Vagina (tissue), 2 donors: ENCODE results near the gene DCST2. TPM values are rescaled to one million over a fixed set of nuclear protein-coding genes. Genes with fewer than 3 reads are reported as not detected.

Source experiments
- DNase-seq, 2 donors: peaks; one replicate each; pipeline ENCODE4 v3.0.0-alpha.2; 2017; ENCODE audit errors: extremely low spot score in 2 of 2
- H3K27ac ChIP-seq: fragments of 200-600 bp; sonication (generic); one replicate; pipeline ENCODE4 v1.5.1; 2019
- H3K27me3 ChIP-seq: fragments of 200-600 bp; sonication (generic); one replicate; pipeline ENCODE4 v1.5.1; 2019
- H3K36me3 ChIP-seq, 2 donors: fragments of 200-600 bp; sonication (generic); one replicate each; pipeline ENCODE4 v1.5.1; 2017 to 2019
- H3K4me1 ChIP-seq: fragments of 200-600 bp; sonication (generic); one replicate; pipeline ENCODE4 v1.5.1; 2019
- H3K4me3 ChIP-seq, 2 donors: fragments of 200-600 bp; sonication (generic); 1 replicate in 1 of 2; 2 replicates in 1 of 2; pipeline ENCODE4 v1.5.1; 2016 to 2019
- H3K9me3 ChIP-seq: fragments of 200-600 bp; sonication (generic); one replicate; pipeline ENCODE4 v1.5.1; 2019
- CTCF ChIP-seq, 3 experiments: fragments of 450-650 bp in 2 of 3; fragments of 200-600 bp in 1 of 3; sonication (generic) in 1 of 3; IDR thresholded peaks; one replicate each; pipeline ENCODE4 v1.5.1; 2017 to 2019; ENCODE audit warnings: antibody characterized with exemption in 3 of 3, mild to moderate bottlenecking in 2 of 3, moderate library complexity in 2 of 3
- POLR2A ChIP-seq, 2 donors: fragments of 450-650 bp; IDR thresholded peaks; one replicate each; pipeline ENCODE4 v1.6.1; 2017; ENCODE audit warnings: antibody characterized with exemption in 2 of 2, mild to moderate bottlenecking in 2 of 2, moderate library complexity in 2 of 2
- POLR2AphosphoS5 ChIP-seq, 2 donors: sonication (generic); formaldehyde crosslinking; IDR thresholded peaks; one replicate each; pipeline ENCODE4 v1.9.0; 2017; ENCODE audit warnings: antibody characterized with exemption in 2 of 2, mild to moderate bottlenecking in 2 of 2, low read depth in 1 of 2; ENCODE audit not compliant: insufficient read depth in 1 of 2
- intact Hi-C: fragments of 100-400 bp; cut with DNase I; formaldehyde crosslinking; loops from one replicate; pipeline ENCODE4 v1.15.1; 2023
- total RNA-seq: library from RNA; depleted of rRNA; stranded (reverse); fragments of >200 nt; gene quantifications from one replicate; pipeline ENCODE4 v1.2.3, GENCODE V29; 2016

Gene DCST2
- total RNA-seq, 1 donor from 2014 or later = 7.9 TPM

DNA sequence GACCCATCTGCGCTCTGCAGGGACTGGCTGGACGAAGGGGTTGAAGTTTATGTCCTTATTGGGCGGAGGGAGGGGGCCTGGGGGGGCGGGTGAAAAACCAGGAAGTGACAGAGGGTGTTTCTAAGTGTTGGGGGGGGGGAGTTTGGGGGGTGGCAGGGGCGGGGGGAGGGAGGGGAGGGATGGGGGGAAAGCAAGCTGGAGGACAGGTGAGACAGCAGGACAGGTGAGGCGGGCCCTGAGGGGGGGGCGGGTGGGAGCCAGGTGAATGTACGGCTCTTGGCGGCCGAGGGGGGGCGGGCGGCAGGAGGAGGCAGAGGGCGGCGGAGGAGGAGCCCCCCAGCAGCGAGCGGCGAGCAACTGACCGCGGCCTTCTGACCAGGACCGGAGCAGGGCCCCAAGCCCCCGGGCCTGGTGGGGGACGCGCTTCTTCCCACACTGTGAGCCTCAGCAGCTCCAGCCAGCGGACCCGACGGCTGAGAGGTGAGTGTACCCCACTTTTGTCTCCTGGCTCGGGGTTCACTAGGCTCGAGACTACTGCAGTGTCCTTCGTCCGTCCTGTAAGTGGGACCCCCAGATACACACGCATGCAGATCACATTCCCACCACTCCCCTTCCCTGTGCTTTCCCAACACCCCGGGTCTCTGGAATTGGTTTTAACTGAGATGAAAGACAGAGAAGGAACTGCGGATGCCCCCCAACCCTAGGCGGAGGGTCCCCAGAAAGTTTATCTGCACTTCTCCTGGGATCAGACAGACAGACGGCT lies 30.9 kb downstream of the DCST2 start, which contains the start of gene ZBTB7B:
TSS of gene ZBTB7B (plus strand) at position 339 of the 763 bp plus-strand sequence. CDS start 11,859 bp downstream, outside the sequence.
- peak within 1 kb of the TSS; percentile 84 to 85 for H3K4me3 ChIP-seq
- H3K27me3 ChIP-seq = no peaks in the 10 kb centered on the region
- peaks cover 66% of the 10 kb centered on the region for H3K4me1 ChIP-seq
- intact Hi-C loops = loop anchor here (5.0 kb wide), 3 partner anchors 35 to 675 kb away; partner anchors contain the start of genes ADAM15 and ATP8B2
- DNase-seq = peak in 1 of 2 donors; percentile 91
- no peaks in the 10 kb centered on the region for H3K36me3 ChIP-seq
- no peaks in the 10 kb centered on the region for H3K9me3 ChIP-seq
- H3K27ac ChIP-seq = peak within 1 kb of the TSS; percentile 99
- no peak for TF ChIP-seq CTCF (IDR thresholded peaks at IDR 0.05)

GRCh38 chr1:155001675-155002463 lies 31.7 kb downstream of the DCST2 start:
- peak; percentile 99 to 100 for DNase-seq
- Histone ChIP-seq H3K4me3 (peak overlapping the region; percentile 84 to 85), H3K27me3 (no peaks in the 10 kb centered on the region), H3K36me3 (no peaks in the 10 kb centered on the region), H3K9me3 (no peaks in the 10 kb centered on the region), H3K27ac (peak overlapping the region; percentile 99), H3K4me1 (peaks cover 59% of the 10 kb centered on the region)
- intact Hi-C loops = loop anchor here (2.0 to 5.0 kb wide), 4 partner anchors 15 to 675 kb away; partner anchors contain the start of genes ADAM15 and ATP8B2
- peak in 1 of 3 experiments; percentile 43 for TF ChIP-seq CTCF (IDR thresholded peaks at IDR 0.05)
- TF ChIP-seq POLR2AphosphoS5 (IDR thresholded peaks at IDR 0.05; ENCODE audit: insufficient read depth in 1 of 2, low read depth in 1 of 2) = peak; percentile 30 to 93
- TF ChIP-seq POLR2A (IDR thresholded peaks at IDR 0.05) = peak in 1 of 2 donors; percentile 90

DNA sequence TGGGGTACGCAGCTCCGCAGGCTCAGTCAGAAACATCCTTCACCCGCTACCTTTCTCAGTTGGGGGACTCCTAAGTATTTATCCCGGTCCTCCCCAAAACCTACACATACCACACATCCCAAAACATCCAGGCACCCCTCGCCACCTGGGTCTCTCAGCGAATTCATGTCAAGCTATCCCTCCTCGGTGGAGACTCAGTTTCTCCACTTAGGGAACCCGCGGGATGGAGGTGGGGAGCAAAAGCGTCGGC lies 32.2 kb downstream of the DCST2 start:
- H3K27me3 ChIP-seq = no peaks in the 10 kb centered on the region
- peak overlapping the region; percentile 84 to 85 for H3K4me3 ChIP-seq
- intact Hi-C loops = loop anchor here (2.0 to 5.0 kb wide), 4 partner anchors 15 to 674 kb away; partner anchors contain the start of genes ADAM15 and ATP8B2
- TF ChIP-seq CTCF (IDR thresholded peaks at IDR 0.05) = no peak
- TF ChIP-seq POLR2A (IDR thresholded peaks at IDR 0.05) = no peak
- no peak for TF ChIP-seq POLR2AphosphoS5 (IDR thresholded peaks at IDR 0.05; ENCODE audit: insufficient read depth in 1 of 2, low read depth in 1 of 2)
- H3K27ac ChIP-seq = peak overlapping the region; percentile 99
- peaks cover 53% of the 10 kb centered on the region for H3K4me1 ChIP-seq
- H3K9me3 ChIP-seq = no peaks in the 10 kb centered on the region
- DNase-seq = no peak
- no peaks in the 10 kb centered on the region for H3K36me3 ChIP-seq

DNA sequence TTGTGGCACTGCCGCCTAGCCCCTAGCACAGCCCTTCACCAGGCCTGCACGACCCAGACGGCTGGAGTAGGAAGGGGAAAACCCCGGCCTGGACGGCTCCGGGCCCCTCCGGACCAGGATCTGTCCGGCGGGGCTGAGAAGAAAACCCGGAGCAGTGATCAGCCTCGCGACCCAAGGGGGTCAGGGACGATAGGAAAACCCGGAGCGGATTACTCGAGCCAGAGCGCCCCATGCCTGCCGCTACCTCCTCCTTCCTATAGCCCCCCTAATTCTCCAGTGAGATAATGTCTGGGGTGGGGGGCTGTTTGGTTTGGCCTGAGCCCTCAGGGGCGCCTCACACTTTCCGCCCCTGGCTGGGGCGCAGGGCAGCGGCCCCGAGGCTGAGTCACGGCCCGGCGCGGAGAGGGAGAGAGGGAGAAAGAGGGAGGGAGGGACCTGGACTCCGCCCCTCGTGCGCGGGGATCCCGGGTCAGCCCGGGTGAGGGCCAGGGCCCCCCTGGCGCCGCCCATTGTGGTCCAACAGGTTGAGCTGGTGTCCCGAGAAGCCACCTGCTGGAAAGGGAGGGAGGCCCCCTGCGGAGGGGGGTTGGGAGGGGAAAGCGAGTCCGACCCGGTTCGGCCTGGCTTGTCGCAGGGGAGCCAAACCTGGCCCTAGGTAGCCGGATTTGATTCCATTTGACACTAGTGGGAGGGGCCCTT lies 32.7 kb downstream of the DCST2 start:
- peak in 1 of 2 donors; percentile 97 for DNase-seq
- H3K4me1 ChIP-seq = peaks cover 49% of the 10 kb centered on the region
- peak overlapping the region; percentile 84 to 85 for H3K4me3 ChIP-seq
- intact Hi-C loops = loop anchor here (2.0 to 5.0 kb wide), 4 partner anchors 16 to 674 kb away; partner anchors contain the start of genes ADAM15 and ATP8B2
- TF ChIP-seq POLR2A (IDR thresholded peaks at IDR 0.05) (peak in 1 of 2 donors; percentile 80), POLR2AphosphoS5 (IDR thresholded peaks at IDR 0.05; ENCODE audit: insufficient read depth in 1 of 2, low read depth in 1 of 2) (peak; percentile 88 to 97), CTCF (IDR thresholded peaks at IDR 0.05) (peak in 2 of 3 experiments; percentile 3 to 56)
- no peaks in the 10 kb centered on the region for H3K27me3 ChIP-seq
- H3K9me3 ChIP-seq = no peaks in the 10 kb centered on the region
- H3K27ac ChIP-seq = peak overlapping the region; percentile 99
- no peaks in the 10 kb centered on the region for H3K36me3 ChIP-seq
